ENCODE measurements around the gene RAD51B. TPM values are rescaled to one million over a fixed set of nuclear protein-coding genes. Genes with fewer than 3 reads are reported as not detected.

Gene RAD51B
- total and polyA plus RNA-seq, 2 donors (not counting 1 experiment from before 2014, with no cell fraction given): 4.6 to 16.3 TPM

GRCh38 chr14:68722186-68722585, 902.6 kb downstream of the RAD51B start:
- H3K4me2 ChIP-seq (ENCODE audit: extremely low read depth, insufficient read depth, low read length): no peak overlapping the region

DNA sequence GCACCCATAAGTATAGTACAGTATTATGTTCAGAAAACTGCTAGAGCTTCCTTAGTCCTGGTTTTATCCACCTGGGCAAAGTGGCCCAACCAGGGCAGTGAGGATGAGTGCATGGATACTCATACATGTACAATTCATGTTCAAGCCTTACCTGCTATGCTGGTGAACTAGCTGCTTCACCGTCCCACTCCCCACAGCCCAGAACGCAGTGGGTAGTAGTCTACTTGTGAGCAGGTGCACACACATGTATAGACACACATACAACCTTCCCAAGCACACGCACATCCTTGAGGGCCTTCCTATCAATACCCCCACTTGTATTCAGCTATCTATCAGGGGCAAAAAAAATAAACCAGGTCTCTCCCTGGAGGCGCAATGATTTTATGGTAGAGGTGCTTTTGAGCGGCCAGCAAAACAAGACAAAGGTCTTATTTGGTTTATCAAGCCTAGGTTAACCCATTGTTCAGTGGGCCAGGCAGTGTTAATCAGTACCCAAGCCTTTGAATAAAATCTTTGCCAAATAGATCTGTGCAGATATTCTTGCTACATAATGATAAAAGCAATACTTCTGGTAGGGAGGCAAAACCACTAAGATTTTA, 903.5 kb downstream of the RAD51B start:
- Histone ChIP-seq H3K36me3 (ENCODE audit: control insufficient read depth, insufficient read depth, low read length) (no peaks in the 10 kb centered on the region), H3K27ac (ENCODE audit: insufficient read depth, low read length) (no peak overlapping the region), H3K9ac (ENCODE audit: insufficient read depth, low read length) (no peak overlapping the region), H4K20me1 (ENCODE audit: control insufficient read depth, extremely low read depth, insufficient read depth, low read length) (no peaks in the 10 kb centered on the region), H3K79me2 (ENCODE audit: control insufficient read depth, insufficient read depth, low read length) (no peaks in the 10 kb centered on the region), H3K4me3 (replicated peaks in 1 of 4; ENCODE audit: control extremely low read depth in 1 of 4, insufficient read depth in 1 of 4, low read depth in 3 of 4, low read length in 4 of 4) (no peak overlapping the region), H3K27me3 (ENCODE audit: control insufficient read depth, insufficient read depth, low read length) (no peaks in the 10 kb centered on the region), H3K4me2 (ENCODE audit: extremely low read depth, insufficient read depth, low read length) (no peak overlapping the region), H3K4me1 (ENCODE audit: control insufficient read depth, extremely low read depth, insufficient read depth, low read length) (no peaks in the 10 kb centered on the region), H3K9me3 (ENCODE audit: control insufficient read depth, insufficient read depth, low read depth, low read length) (no peaks in the 10 kb centered on the region), H2AFZ (ENCODE audit: low read length) (no peak overlapping the region)
- no peak for DNase-seq (ENCODE audit: low read depth in 2 of 2)
- TF ChIP-seq CTCF (conservative IDR thresholded peaks at IDR 0.05 in 1 of 2, IDR thresholded peaks at IDR 0.05 in 1 of 2; ENCODE audit: low read depth in 1 of 2, low read length in 2 of 2) (no peak), EZH2 (IDR thresholded peaks at IDR 0.05; ENCODE audit: low read length, missing control alignments) (no peak)

More at GRCh38 chr14:68722186-68722585, 902.6 kb downstream of the RAD51B start:
- no peak for TF ChIP-seq EZH2 (IDR thresholded peaks at IDR 0.05; ENCODE audit: low read length, missing control alignments)
- TF ChIP-seq CTCF (conservative IDR thresholded peaks at IDR 0.05 in 1 of 2, IDR thresholded peaks at IDR 0.05 in 1 of 2; ENCODE audit: low read depth in 1 of 2, low read length in 2 of 2): no peak
- Histone ChIP-seq H3K9ac (ENCODE audit: insufficient read depth, low read length) (no peak overlapping the region), H3K36me3 (ENCODE audit: control insufficient read depth, insufficient read depth, low read length) (no peaks in the 10 kb centered on the region), H3K79me2 (ENCODE audit: control insufficient read depth, insufficient read depth, low read length) (no peaks in the 10 kb centered on the region), H3K4me3 (replicated peaks in 1 of 4; ENCODE audit: control extremely low read depth in 1 of 4, insufficient read depth in 1 of 4, low read depth in 3 of 4, low read length in 4 of 4) (no peak overlapping the region), H3K9me3 (ENCODE audit: control insufficient read depth, insufficient read depth, low read depth, low read length) (no peaks in the 10 kb centered on the region), H4K20me1 (ENCODE audit: control insufficient read depth, extremely low read depth, insufficient read depth, low read length) (no peaks in the 10 kb centered on the region), H3K4me1 (ENCODE audit: control insufficient read depth, extremely low read depth, insufficient read depth, low read length) (no peaks in the 10 kb centered on the region), H3K27ac (ENCODE audit: insufficient read depth, low read length) (no peak overlapping the region), H2AFZ (ENCODE audit: low read length) (no peak overlapping the region), H3K27me3 (ENCODE audit: control insufficient read depth, insufficient read depth, low read length) (no peaks in the 10 kb centered on the region)
- no peak for DNase-seq (ENCODE audit: low read depth in 2 of 2)

DNA sequence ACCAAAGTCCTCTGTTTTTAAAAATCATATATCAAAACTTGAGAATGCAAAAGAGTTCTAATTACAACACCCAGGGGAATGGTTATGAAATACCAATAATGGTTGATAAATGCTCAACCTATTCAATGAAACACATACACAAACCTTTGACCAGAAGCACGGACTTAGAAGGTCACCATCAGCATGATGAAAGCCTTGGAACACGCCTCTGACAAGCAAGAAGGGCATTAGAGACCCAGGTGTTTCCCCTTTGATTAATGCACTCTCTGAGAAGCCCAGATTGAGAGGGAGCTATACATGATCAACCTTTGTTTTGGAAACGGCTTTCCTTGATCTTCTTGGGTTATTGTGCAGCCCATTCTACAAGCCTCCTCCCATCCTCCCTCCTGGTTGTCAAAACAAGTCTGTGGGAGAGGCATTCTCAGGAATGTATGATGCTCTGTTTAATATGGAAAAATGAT, 904.3 kb downstream of the RAD51B start:
- Histone ChIP-seq H3K27me3 (ENCODE audit: control insufficient read depth, insufficient read depth, low read length) (no peaks in the 10 kb centered on the region), H3K79me2 (ENCODE audit: control insufficient read depth, insufficient read depth, low read length) (no peaks in the 10 kb centered on the region), H3K9ac (ENCODE audit: insufficient read depth, low read length) (no peak overlapping the region), H3K9me3 (ENCODE audit: control insufficient read depth, insufficient read depth, low read depth, low read length) (no peaks in the 10 kb centered on the region), H3K27ac (ENCODE audit: insufficient read depth, low read length) (no peak overlapping the region), H2AFZ (ENCODE audit: low read length) (no peak overlapping the region), H4K20me1 (ENCODE audit: control insufficient read depth, extremely low read depth, insufficient read depth, low read length) (no peaks in the 10 kb centered on the region), H3K4me2 (ENCODE audit: extremely low read depth, insufficient read depth, low read length) (no peak overlapping the region), H3K4me3 (replicated peaks in 1 of 4; ENCODE audit: control extremely low read depth in 1 of 4, insufficient read depth in 1 of 4, low read depth in 3 of 4, low read length in 4 of 4) (no peak overlapping the region), H3K4me1 (ENCODE audit: control insufficient read depth, extremely low read depth, insufficient read depth, low read length) (no peaks in the 10 kb centered on the region), H3K36me3 (ENCODE audit: control insufficient read depth, insufficient read depth, low read length) (no peaks in the 10 kb centered on the region)
- TF ChIP-seq EZH2 (IDR thresholded peaks at IDR 0.05; ENCODE audit: low read length, missing control alignments): no peak
- TF ChIP-seq CTCF (conservative IDR thresholded peaks at IDR 0.05 in 1 of 2, IDR thresholded peaks at IDR 0.05 in 1 of 2; ENCODE audit: low read depth in 1 of 2, low read length in 2 of 2): no peak
- DNase-seq (ENCODE audit: low read depth in 2 of 2): no peak
